MV-4-11 (cell line): ENCODE results near the gene C1orf74.

Source experiments
- DNase-seq: peaks from one replicate; lab custom pipeline; 2025; lab: John Stamatoyannopoulos, UW

C1orf74 gene

GRCh38 chr1:209784265-209785169 lies at the start of gene C1orf74:
Gene C1orf74 (minus strand): TSS chr1:209784559. CDS start chr1:209783634, 925 bp downstream.
- peak; percentile 98 for DNase-seq

GRCh38 chr1:209831615-209832014 lies 47.3 kb upstream of the C1orf74 start:
- no peak for DNase-seq

DNA sequence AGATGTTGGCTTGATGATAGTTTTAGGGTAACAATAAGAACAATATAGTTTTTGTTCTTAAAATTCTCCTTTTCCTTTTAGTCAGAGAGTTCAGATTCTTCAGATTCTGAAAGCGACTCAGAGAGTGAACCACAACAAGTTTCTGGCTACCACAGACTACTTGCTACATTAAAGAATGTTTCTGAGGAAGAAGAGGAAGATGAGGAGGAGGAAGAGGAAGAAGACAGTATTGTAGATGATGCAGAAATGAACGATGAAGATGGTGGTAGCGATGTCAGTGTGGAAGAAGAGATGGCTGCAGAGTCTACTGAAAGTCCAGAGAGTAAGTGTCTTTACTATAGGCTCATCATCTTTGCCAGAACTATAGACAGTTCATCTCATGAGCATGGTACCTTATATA lies 46.4 kb upstream of the C1orf74 start:
- DNase-seq: no peak

DNA sequence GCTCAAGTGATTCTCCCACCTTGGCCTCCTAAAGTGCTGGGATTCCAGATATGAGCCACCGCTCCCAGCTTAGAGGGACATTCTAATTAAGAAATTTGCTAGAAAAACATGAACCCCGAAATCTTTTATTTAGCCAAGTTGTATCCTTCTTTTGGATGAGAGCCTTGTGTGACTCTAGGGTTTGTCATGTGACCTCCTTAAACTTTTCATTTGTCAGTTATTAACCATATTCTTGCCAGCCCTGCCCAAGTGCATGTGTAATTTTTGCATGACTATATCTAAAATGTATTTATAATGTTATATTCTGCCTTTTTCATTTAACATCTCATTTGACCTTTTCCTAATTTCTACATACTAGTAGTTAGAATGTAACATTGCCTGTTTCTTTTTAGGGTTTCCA lies 45.4 kb upstream of the C1orf74 start:
- no peak for DNase-seq

- DNase-seq: peak; percentile 98
Measured at GRCh38 chr1:209827384-209828262, 43.3 kb upstream of the C1orf74 start, which contains the start of gene UTP25. Gene UTP25 (plus strand): TSS chr1:209827972. CDS start chr1:209828064, 92 bp downstream.

DNA sequence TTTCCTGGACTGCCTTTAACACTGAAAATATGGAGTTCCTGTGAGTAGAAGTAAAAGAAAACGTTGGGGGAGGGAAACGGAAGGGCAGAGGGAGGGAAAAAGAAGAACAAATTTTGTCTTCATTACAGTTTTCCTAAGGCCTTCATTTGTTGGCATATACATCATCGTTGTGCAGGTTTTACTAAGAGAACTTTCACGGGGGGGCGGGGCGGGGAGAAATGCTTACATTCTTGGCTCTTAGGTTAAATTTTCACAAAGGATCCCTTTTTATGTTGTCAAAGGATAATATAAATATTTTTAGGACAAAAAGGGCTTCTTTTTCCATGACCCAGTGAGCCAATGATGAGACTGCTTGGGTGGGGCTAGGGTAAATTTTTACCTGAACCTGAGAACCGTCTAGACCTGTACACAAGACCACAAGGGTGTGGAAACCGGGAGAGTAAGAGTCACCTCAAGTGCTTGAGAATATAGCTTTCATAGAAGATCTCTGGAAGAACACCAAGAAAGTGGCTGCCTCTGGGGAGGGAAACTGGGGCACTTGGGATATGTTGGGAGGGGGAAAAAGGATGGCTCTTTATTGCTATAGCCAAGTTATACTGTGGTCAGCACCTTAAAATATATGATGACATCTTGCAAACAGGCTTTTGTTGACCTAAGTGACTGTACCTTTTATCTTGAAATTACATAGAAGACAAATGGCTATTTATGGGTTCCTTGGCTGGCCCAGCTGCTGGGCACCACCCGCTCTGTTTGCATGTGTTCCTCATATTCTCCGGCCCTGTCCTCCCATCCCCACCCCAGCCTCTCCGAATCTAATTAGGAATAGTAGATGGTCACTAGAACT lies 41.5 kb upstream of the C1orf74 start:
- no peak for DNase-seq

DNA sequence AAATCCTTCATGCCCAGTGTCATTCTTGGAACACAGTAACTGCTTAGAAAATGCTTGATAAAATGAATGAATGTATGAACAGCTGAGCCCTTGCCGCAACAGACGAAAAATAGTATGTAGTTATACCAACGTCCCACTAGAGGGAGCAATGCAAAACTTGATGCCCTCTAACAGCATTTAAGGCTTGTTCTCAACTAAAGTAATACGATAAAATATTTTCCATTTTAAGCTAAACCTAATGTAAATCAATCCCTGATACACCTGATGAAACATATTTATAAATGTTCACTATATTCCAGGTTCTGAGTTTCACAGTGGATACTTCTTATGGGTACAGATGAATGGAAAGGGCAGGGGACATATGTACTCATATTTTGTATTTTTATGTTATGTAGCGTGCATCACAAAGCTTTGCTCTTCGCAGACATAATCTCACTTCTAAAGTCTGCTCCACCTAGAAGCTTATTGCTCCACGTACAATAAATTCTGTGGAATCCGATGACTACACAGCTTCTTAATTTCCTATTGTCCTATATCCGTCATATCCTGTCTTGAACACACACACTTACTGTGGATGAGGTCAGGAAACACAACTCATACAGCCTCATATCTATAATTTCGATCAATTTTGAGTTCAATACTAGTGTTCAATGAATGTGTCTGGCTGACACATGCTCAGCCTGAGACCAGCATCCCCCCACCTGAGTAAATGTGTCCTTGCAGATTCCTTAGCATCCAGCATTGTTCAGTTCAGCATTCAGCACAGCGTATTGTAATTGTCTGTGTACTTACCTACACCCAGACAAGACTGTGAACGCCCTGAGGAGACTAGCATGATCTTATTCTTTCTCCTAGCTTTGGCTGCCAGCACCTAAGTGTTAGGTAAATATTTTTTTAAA lies 39.0 kb upstream of the C1orf74 start:
- DNase-seq: peak; percentile 44

DNA sequence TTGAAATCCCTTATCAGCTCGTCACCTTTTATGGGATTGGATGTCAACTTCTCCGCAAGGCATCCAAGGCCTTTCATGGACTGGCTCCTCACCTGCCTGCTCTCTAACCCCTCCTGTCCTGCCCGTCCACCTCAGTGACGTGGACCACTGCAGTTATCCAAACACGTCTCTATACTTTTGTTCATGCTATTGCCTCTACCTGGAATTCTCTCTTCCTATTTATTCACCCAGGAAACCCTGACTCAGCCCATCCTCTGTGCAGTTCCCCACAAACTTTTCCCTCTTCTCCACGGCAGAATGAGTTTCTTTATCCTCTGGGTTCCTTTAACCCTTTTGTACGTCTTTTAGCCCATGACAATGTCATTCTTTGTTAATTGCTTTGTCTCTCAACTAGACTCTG lies 38.3 kb upstream of the C1orf74 start:
- DNase-seq: no peak

DNA sequence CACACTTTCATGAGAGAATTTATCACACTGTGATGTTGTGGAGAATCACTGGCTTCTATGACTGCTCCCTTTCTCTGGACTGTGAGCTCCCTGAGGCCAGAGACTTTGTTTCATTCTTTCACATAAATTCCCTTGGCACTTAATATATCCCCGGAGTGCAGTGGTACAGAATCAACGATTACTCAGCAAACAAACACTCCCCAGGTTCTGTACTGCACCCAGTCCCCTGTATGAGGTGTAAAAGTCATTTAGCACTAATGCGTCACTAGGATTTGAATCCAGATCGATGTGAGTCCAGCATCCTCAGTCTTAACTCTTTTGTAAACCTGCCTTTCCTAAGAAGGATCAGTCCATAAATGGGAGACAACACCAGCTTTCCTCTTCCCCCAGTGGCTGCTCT lies 36.6 kb upstream of the C1orf74 start:
- no peak for DNase-seq

DNA sequence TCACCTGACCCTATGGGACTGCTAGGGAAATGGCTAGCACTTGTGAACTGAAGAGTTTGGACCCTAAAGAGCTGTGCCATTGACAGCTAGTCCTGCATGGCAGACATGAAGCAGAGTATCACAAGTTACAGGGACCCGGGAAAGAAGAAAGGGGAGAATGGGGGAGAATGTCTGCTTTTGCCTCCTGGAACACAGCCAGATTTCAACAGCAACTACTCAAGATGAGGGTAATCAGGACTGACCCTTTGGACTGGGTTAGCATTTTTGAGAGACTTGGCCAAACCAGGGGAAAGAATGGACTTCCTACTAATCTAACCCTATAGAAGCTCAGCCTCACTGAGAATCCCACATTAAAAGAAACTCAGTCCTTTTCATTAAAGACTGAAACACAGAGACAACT lies 34.7 kb upstream of the C1orf74 start:
- no peak for DNase-seq

DNA sequence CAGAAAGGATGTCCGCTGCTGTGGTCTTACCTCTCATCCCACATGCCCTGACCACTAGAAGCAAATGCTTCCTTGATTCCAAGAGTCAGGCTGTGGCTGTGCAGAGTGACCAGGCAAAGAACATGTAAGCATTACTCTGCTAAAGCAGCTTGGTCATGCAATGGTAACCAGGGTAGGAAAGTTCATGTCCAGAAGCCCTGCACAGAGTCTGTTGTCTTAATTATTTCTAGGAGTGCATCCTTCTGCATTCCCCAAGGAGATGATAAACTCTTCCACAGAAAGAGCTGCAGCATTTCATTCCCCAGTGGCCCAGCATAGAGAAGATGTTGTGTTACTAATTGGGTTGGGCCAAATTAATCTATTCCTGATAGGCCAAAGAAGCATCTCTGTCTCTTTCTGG lies 33.3 kb upstream of the C1orf74 start:
- no peak for DNase-seq

- DNase-seq: no peak
Measured at GRCh38 chr1:209816923-209817322, 32.6 kb upstream of the C1orf74 start.

DNA sequence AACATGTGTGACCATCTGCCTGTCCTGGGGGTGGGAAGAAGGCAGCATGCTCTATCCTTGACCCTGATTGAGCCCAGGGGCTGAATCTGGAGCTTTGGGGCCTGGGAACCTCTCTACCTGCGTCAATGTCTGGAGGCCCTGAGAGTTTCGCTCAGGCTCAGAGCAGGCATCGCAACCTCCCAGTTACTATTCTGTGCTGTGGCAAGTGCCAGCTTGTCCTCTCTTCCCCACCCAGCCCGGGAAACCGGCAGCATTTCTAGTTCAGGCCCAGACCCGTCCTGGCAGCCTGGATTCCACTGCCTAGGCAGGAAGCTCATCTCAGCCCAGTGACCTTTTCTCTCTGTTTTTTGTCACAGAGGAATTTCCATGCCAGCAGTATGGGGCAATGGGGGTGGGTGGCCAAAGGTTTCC lies 31.6 kb upstream of the C1orf74 start:
- no peak for DNase-seq

GRCh38 chr1:209815490-209815889 lies 31.1 kb upstream of the C1orf74 start:
- no peak for DNase-seq

GRCh38 chr1:209813902-209814301 lies 29.5 kb upstream of the C1orf74 start:
- DNase-seq: no peak

DNA sequence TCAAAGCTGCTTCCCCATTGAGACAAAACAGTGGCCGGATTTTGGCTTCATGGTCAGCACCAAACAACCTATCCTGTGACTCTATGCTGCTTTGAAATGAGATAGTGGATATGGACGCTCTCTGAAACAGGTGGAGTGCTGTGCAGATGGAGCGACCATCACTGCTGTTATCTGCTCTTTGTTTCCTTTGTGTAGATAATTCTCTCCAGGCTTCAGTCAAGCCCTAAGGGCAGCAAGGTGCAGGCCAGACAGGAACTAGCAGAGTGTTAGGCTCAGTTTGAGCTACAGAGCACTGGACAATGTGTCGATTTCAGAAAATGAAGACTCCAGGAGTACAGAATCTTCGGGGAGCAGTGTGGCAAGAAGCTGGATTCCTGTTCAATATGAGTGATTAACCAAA lies 26.4 kb upstream of the C1orf74 start:
- DNase-seq: no peak

GRCh38 chr1:209809611-209810010 lies 25.3 kb upstream of the C1orf74 start:
- DNase-seq: no peak

DNA sequence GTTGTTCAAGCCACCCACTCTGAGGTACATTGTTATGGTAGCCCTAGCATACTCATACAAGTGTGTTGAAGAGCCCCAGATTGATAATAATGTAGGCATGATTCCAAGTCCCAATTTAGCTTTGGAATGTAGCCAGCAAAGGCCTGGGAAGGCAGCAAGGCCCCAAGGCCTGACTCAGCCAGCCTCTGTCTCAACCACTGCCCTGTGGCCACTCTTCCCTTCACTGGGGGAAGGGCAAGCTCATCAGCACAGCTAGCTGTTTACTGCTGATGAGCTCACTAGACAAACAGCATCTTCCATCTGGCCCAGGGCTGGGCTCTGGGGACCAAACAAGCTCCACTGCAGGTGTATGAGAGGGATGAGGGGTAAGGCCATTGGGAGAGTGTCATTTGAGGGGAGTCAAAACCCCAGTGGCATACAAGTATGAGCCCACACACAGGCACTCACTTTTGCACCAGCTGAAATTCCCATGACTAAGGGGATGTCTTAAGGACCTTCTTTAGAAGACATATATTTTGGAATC lies 23.8 kb upstream of the C1orf74 start:
- peak; percentile 56 for DNase-seq

- no peak for DNase-seq
Measured at GRCh38 chr1:209807509-209807908, 23.1 kb upstream of the C1orf74 start.
